ENCODE data around the gene HBEGF.
A peak's percentile ranks its signal among the peaks of the same experiment; 100 is the strongest.

Gene HBEGF

DNA sequence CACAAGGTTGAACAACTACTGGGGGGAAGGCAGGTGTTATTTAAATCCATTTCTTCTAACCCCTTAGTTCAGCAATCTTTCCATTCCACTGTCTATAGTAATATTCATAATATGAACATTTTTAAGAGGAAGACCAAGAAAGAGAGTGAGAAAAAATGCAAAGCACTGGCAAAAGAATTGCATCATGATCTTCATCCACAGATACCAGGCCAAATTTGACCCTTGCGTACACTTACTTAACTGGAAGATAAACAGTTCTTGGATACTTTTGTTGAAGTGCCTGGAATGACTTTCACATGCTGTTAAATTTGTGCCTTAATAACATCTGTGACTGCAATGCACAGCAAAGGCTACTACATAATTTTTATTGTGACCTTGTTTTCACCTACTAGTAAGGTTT lies 45.3 kb downstream of the HBEGF start:
- DNase-seq: no peak

DNA sequence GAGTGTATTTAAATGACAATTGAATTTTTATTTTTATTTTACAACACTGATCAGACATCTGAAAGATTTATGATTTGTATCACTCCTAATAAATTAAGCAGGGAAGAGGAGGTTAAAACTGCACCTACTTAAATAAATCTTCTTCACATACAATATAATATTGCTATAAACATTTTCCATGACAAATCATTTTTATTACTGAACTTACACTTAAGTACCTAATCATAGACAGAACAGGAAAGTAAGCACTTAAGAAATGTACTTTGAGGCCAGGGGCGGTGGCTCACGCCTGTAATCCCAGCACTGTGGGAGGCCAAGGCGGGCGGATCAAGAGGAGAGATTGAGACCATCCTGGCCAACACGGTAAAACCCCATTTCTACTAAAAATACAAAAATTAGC lies 47.3 kb downstream of the HBEGF start:
- DNase-seq: no peak

DNA sequence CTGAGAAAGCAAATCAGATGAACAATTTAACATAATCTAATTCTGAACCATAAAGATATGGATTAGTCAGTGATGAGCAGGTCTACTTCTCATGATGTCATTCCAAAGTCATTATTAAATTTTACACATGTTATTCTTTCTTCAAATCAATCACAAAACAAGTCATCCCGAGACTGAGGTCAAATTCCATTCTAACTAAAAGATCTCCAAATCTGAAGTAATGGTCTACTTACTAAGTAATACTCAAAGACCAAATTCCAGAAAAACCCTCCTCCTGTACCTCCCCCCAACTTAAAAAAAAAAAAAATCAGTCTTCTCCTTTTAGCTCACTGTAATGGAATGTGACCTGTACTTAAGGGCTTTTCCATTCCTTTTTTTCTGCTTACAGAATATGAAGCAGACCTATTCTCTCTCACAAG lies 48.2 kb downstream of the HBEGF start:
- DNase-seq: no peak

GRCh38 chr5:140297283-140297682 lies 49.1 kb downstream of the HBEGF start:
- no peak for DNase-seq

DNA sequence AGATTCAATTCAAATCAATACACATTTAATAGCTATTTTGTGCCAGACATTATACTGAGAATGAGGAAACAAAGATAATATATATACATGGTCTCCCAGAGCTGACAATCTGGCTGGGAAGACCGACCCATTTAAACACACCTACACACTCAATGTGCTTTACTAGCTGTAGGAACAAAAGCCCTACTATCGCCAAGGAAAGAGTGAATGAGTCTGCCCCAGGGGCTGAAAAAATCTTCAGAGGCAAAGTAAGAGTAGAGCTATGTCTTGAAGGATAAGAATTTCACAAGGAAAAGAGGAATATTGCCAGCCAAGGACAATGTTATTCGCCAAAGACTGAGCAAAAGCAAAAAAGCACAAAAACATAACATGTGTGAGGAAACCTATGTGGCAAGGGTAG lies 50.1 kb downstream of the HBEGF start:
- DNase-seq: no peak

DNA sequence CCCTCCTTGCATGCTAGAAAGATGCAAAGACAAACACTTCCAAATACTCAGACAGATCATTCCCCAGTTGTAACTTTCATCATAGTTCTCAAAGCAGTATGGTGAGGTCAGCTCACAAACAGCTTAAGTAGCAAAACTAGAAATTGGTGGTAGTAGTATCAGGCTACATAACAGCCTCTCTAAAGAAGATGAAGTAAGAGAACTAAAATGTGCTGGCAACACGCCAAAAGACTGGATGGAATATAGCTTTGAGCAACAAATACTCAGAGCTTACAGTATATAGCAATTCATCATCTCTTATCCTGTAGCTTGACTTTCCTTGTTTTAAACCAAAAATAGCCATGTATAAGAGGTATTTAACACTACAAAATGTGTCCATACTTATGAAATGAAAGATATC lies 51.0 kb downstream of the HBEGF start:
- DNase-seq: peak; percentile 42 to 60

DNA sequence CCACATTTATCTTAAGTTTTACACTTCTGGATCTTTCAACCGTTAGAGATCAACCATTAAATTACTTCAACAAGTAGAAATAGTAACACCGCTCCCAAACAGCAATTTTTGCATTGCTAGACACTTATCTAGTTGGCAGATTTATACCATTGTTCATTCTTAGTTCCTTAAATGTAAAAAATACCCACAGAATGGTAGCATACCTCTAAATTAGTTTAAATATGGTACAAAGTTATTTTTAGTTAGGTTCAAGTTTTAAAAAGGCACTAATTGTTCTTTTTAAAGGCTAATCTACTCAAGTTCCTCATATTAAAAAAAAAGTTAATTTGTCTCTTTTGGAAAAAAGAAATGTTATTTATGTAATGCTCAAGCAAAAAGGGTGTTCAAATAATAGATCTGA lies 51.6 kb downstream of the HBEGF start:
- DNase-seq: no peak

GRCh38 chr5:140293849-140294100 lies 52.6 kb downstream of the HBEGF start:
- DNase-seq: no peak

GRCh38 chr5:140293091-140293848 lies 53.1 kb downstream of the HBEGF start:
- no peak for DNase-seq

- no peak for DNase-seq
Observed at GRCh38 chr5:140292212-140293036, 54.0 kb downstream of the HBEGF start.

GRCh38 chr5:140287801-140288521 lies 58.4 kb downstream of the HBEGF start:
- no peak for DNase-seq

- no peak for DNase-seq
Observed at GRCh38 chr5:140286424-140286823, 60.0 kb downstream of the HBEGF start.

- DNase-seq: no peak
Observed at GRCh38 chr5:140284013-140284412, 62.4 kb downstream of the HBEGF start.
